ENCODE measurements around the gene CDCA4. TPM values are rescaled to one million over a fixed set of nuclear protein-coding genes. Genes with fewer than 3 reads are reported as not detected.
"Not testable (repeated sequence)": the region's sequence is repeated elsewhere in the genome, so short reads cannot be mapped to it uniquely, and the experiment has no call there.

The CDCA4 gene
- total and polyA plus RNA-seq, 12 donors, result 1.5 to 6.4 (median 2.2) TPM

- ATAC-seq, result no peak
- TF ChIP-seq CTCF (IDR thresholded peaks at IDR 0.05), result no peak
These were observed 8.5 kb upstream of the CDCA4 start for GRCh38 chr14:105029402-105029801.

DNA sequence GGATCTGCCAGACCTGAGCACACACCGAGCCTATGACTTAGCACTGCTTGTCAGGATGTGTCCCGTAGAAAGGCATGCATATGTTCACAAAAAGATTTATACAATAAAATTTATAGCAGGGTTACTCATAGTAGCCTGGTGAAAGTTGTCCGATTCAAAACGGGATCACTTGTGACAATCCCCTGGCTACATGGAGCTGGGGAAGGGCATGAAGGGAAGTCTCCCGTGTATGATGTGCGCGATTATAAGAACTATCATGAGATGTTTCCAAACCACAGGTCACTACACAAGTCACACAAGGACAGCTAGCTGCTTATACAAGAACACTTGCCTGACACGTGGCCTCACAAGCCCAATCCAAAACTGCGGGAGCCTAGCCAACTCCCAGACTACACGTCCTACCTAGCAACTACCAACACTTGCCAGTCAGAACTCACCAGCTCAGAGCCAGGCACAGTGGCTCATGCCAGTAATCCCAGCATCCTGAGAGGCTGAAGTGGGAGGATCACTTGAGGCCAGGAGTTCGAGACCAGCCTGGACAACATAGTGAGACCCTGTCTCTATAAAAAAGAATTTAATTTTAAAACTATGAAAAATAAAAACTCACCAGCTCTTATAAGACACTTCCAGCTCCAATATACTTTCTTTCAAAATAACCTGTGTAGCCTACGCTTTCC lies 7.5 kb upstream of the CDCA4 start:
- WGBS, 2 donors, result 83 to 85% methylated on average over 12 of the region's 12 CpGs
- no peak for DNase-seq
- no peak for ATAC-seq
- Histone ChIP-seq H3K4me1 (peaks cover 0 to 43% (median 0%) of the 10 kb centered on the region in 9 donors), H3K36me3 (no peaks in the 10 kb centered on the region), H3K27me3 (peaks cover 0 to 7% (median 0%) of the 10 kb centered on the region in 7 donors), H3K9me3 (no peaks in the 10 kb centered on the region), H3K27ac (no peak overlapping the region), H3K4me3 (no peak overlapping the region)
- intact Hi-C loops (cut with DNase I), result no loop called here
- no peak for TF ChIP-seq CTCF (IDR thresholded peaks at IDR 0.05)

More at GRCh38 chr14:105029402-105029801, 8.5 kb upstream of the CDCA4 start:
- H3K27ac ChIP-seq, result no peak overlapping the region
- intact Hi-C loops (cut with DNase I), result no loop called here
- H3K27me3 ChIP-seq, result peaks cover 0 to 15% (median 0%) of the 10 kb centered on the region in 7 donors
- H3K36me3 ChIP-seq, result no peaks in the 10 kb centered on the region
- DNase-seq, result no peak
- 65 to 78% methylated on average over 7 of the region's 7 CpGs for WGBS, 2 donors
- H3K4me1 ChIP-seq, result peaks cover 0 to 39% (median 0%) of the 10 kb centered on the region in 9 donors
- H3K9me3 ChIP-seq, result no peaks in the 10 kb centered on the region
- no peak overlapping the region for H3K4me3 ChIP-seq

DNA sequence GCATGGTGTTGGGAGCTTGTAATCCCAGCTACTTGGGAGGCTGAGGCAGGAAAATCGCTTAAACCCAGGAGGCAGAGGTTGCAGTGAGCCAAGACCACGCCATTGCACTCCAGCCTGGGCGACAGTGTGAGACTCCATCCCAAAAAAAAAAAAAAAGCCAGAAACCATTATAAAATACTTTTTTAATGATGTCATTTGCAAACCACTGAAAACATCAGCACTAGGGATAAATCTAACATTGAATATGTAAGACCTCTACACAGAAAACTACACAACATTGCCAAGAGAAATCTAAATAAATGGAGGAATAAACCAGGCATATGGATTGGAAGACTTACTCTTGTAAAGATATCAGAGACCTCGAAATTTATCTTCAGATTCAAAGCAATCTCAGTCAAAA lies 6.8 kb upstream of the CDCA4 start:
- intact Hi-C loops (cut with DNase I); H3K4me3 ChIP-seq; H3K36me3 ChIP-seq; H3K27ac ChIP-seq; DNase-seq; H3K27me3 ChIP-seq; H3K9me3 ChIP-seq; ATAC-seq: not testable (repeated sequence)
- WGBS, 2 donors, result 71 to 81% methylated on average over 4 of the region's 4 CpGs
- H3K4me1 ChIP-seq, result peaks cover 0 to 50% (median 0%) of the 10 kb centered on the region in 9 donors

DNA sequence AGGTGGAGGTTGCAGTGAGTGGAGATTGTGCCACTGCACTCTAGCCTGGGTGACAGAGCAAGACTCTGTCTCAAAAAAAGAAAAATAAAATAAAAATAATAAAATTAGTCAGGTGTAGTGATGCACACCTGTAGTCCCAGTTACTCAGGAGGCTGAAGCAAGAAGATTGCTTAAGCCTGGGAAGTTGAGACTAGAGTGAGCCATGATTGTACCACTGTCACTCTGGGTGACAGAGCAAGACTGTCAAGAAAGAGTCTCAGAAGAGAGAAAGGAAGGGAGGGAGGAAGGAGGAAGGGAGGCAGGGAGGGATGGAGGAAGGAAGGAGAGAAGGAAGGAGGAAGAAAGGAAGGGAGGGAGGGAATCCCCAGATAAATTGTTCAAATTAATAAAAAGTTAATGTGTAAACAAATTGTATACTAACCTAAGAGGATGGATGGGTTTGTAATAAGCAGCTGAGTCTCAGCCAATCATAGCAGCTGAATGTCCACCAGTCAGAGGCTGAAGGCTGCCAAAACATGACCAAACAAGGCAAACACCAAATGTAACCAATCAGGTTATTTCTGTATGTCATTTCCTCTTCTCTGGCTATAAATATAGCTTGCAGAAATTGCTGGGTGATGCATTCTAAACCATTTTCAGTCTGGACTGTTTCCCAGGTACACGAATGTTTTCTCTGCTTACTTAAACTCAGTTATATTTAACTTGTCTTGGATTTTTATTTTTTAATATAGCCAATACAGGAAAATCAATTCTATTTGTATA lies 6.1 kb upstream of the CDCA4 start:
- Histone ChIP-seq H3K27ac (peak overlapping the region in 1 of 10 donors; percentile 77), H3K4me1 (peaks cover under 1 to 57% (median 4%) of the 10 kb centered on the region in 9 donors), H3K36me3 (no peaks in the 10 kb centered on the region), H3K27me3 (peaks cover 0 to 3% (median 0%) of the 10 kb centered on the region in 7 donors), H3K9me3 (no peaks in the 10 kb centered on the region), H3K4me3 (no peak overlapping the region)
- WGBS, 2 donors, result 13 to 21% methylated on average over 1 of the region's 1 CpG
- intact Hi-C loops (cut with DNase I), result no loop called here
- ATAC-seq, result no peak
- no peak for DNase-seq
- TF ChIP-seq CTCF (IDR thresholded peaks at IDR 0.05), result no peak

Data from heart right ventricle (tissue), 16 donors.